Endothelial cell of umbilical vein (primary cell): Measurements from ENCODE around the gene SLC5A9. TPM values are rescaled to one million over a fixed set of nuclear protein-coding genes. Genes with fewer than 3 reads are reported as not detected.

Experiments used
- BruUV-seq: library from RNA; stranded (reverse); fragments of 400-500 nt; replicated peaks from 2 replicates; lab custom pipeline; 2021; lab: Mats Ljungman, UMichigan
- CTCF ChIA-PET: fragments of 300-600, 350-600 bp; sonication (Branson Sonifier 250); formaldehyde crosslinking; loops from one replicate; lab custom pipeline; 2021; ENCODE audit warnings: antibody characterized with exemption, inconsistent platforms; lab: Charles Lee
- POLR2A ChIA-PET: fragments of 300-600, 350-600 bp; sonication (Branson Sonifier 250); formaldehyde crosslinking; loops from one replicate; lab custom pipeline; 2021; ENCODE audit warnings: antibody characterized with exemption, inconsistent platforms; lab: Charles Lee
- DNase-seq: peaks from one replicate; pipeline ENCODE4 v3.0.0-alpha.2; 2011; ENCODE audit warnings: low read depth, low spot score
- FAIRE-seq: peaks from 2 replicates; lab custom pipeline; 2011; peaks lifted over from hg19 to GRCh38; lab: Jason Lieb, UNC
- H2AFZ ChIP-seq: 2 replicates; pipeline ENCODE4 v1.6.0; 2012; ENCODE audit warnings: low read depth, low read length, control low read depth, inconsistent platforms
- H3K27ac ChIP-seq: 2 replicates; pipeline ENCODE4 v1.5.1; 2011; ENCODE audit warnings: low read depth, mild to moderate bottlenecking, control low read depth, low read length, moderate library complexity; ENCODE audit not compliant: insufficient read depth
- H3K27me3 ChIP-seq, 2 experiments: 2 replicates each; pipeline versions ENCODE4 v1.6.0 to v1.6.1; 2011; ENCODE audit warnings: low read length in 2 of 2, mixed read lengths in 1 of 2; ENCODE audit not compliant: control insufficient read depth in 2 of 2, insufficient read depth in 2 of 2
- H3K36me3 ChIP-seq, 2 experiments: 2 replicates in 1 of 2; 3 replicates in 1 of 2; pipeline ENCODE4 v1.5.1; 2011; ENCODE audit warnings: low read length in 2 of 2, mild to moderate bottlenecking in 1 of 2, moderate library complexity in 1 of 2; ENCODE audit not compliant: control insufficient read depth in 2 of 2, insufficient read depth in 2 of 2; ENCODE audit errors: extremely low read depth in 1 of 2
- H3K4me1 ChIP-seq: 3 replicates; pipeline ENCODE4 v1.5.1; 2011; ENCODE audit warnings: mild to moderate bottlenecking, low read length; ENCODE audit not compliant: control insufficient read depth, insufficient read depth; ENCODE audit errors: extremely low read depth
- H3K4me2 ChIP-seq: 2 replicates; pipeline ENCODE4 v1.6.1; 2011; ENCODE audit warnings: low read length, control low read depth, mixed read lengths; ENCODE audit not compliant: insufficient read depth
- H3K4me3 ChIP-seq, 3 experiments: fragments of 200-600 bp in 1 of 3; sonication (generic), shearing (Covaris generic) in 1 of 3; replicated peaks in 1 of 3; 2 replicates each; pipeline ENCODE4 v1.5.1; 2011 to 2016; ENCODE audit warnings: control low read depth in 3 of 3, low read length in 3 of 3, mild to moderate bottlenecking in 2 of 3, inconsistent platforms in 1 of 3, low read depth in 1 of 3, moderate library complexity in 1 of 3; ENCODE audit not compliant: insufficient read depth in 1 of 3
- H3K79me2 ChIP-seq: 2 replicates; pipeline ENCODE4 v1.6.0; 2012; ENCODE audit warnings: low read length, inconsistent platforms; ENCODE audit not compliant: control insufficient read depth, insufficient read depth
- H3K9ac ChIP-seq: replicated peaks from 2 replicates; pipeline ENCODE3; 2011; ENCODE audit warnings: low read length, control low read depth; ENCODE audit not compliant: insufficient read depth; ENCODE audit errors: extremely low read depth
- H3K9me1 ChIP-seq: replicated peaks from 3 replicates; pipeline ENCODE4 v1.6.0; 2011; ENCODE audit warnings: mild to moderate bottlenecking, low read length; ENCODE audit not compliant: control insufficient read depth, insufficient read depth; ENCODE audit errors: extremely low read depth
- H3K9me3 ChIP-seq: replicated peaks from 2 replicates; pipeline ENCODE4 v1.5.1; 2012; ENCODE audit warnings: low read length, inconsistent platforms; ENCODE audit not compliant: control insufficient read depth, insufficient read depth
- H4K20me1 ChIP-seq: replicated peaks from 2 replicates; pipeline ENCODE3; 2011; ENCODE audit warnings: mild to moderate bottlenecking, low read length; ENCODE audit not compliant: control insufficient read depth, insufficient read depth; ENCODE audit errors: extremely low read depth
- CTCF ChIP-seq, 2 donors: IDR thresholded peaks; 1 replicate in 1 of 2; 2 replicates in 1 of 2; pipeline ENCODE4 v1.5.1; 2011; ENCODE audit warnings: low read length in 2 of 2, mild to moderate bottlenecking in 2 of 2, moderate library complexity in 2 of 2, control low read depth in 1 of 2, inconsistent platforms in 1 of 2, low read depth in 1 of 2; ENCODE audit not compliant: insufficient read depth in 1 of 2; ENCODE audit errors: extremely low read depth in 1 of 2
- EZH2 ChIP-seq: IDR thresholded peaks from 2 replicates; pipeline ENCODE4 v1.6.1; 2012; ENCODE audit warnings: borderline replicate concordance, low read depth, mild to moderate bottlenecking, moderate library complexity, low read length, inconsistent platforms; ENCODE audit not compliant: severe bottlenecking
- FOS ChIP-seq: IDR thresholded peaks from 2 replicates; pipeline ENCODE4 v1.6.1; 2011; ENCODE audit warnings: mild to moderate bottlenecking, low read length, moderate library complexity, borderline replicate concordance; ENCODE audit not compliant: insufficient read depth
- GATA2 ChIP-seq: IDR thresholded peaks from 2 replicates; pipeline ENCODE4 v1.7.0; 2011; ENCODE audit warnings: low read depth, mild to moderate bottlenecking, moderate library complexity, mixed read lengths, low read length; ENCODE audit not compliant: insufficient read length, insufficient read depth
- JUN ChIP-seq: IDR thresholded peaks from 2 replicates; pipeline ENCODE4 v1.6.1; 2011; ENCODE audit warnings: borderline replicate concordance, low read depth; ENCODE audit not compliant: insufficient read length, insufficient read depth
- MAX ChIP-seq: IDR thresholded peaks from 2 replicates; pipeline ENCODE4 v1.6.1; 2011; ENCODE audit not compliant: insufficient read depth, insufficient read length
- MYC ChIP-seq: IDR thresholded peaks from one replicate; pipeline ENCODE4 v1.6.1; 2011; ENCODE audit warnings: mild to moderate bottlenecking, low read depth, low read length
- POLR2A ChIP-seq: IDR thresholded peaks from 2 replicates; pipeline ENCODE4 v1.6.1; 2012; ENCODE audit warnings: low read depth, mild to moderate bottlenecking, control low read depth, low read length
- POLR2AphosphoS5 ChIP-seq: IDR thresholded peaks from 2 replicates; pipeline ENCODE4 v1.6.1; 2012; ENCODE audit warnings: low read depth, mild to moderate bottlenecking, control low read depth, low read length, moderate library complexity; ENCODE audit not compliant: insufficient read depth
- dilution Hi-C: fragments of 300-500 bp; cut with MboI; formaldehyde crosslinking; loops from one replicate; pipeline ENCODE4 v1.15.0; 2019; ENCODE audit warnings: low sequenced_read_pairs; ENCODE audit not compliant: extremely low pct_ligation_motif_present
- intact Hi-C: fragments of 100-400 bp; cut with micrococcal nuclease; formaldehyde crosslinking; loops from one replicate; pipeline ENCODE4 v1.10.0; 2022
- polyA plus RNA-seq, 4 experiments: library from polyadenylated mRNA; depleted of rRNA in 3 of 4; stranded (reverse) in 3 of 4; unstranded in 1 of 4; fragments of >200 nt; gene quantifications; 2 replicates each; pipeline versions ENCODE4 v1.2.1 to v1.2.3, GENCODE V29; 2011 to 2012; ENCODE audit warnings: missing spikeins in 1 of 4
- total RNA-seq: library from RNA; stranded (reverse); gene quantifications from 2 replicates; pipeline ENCODE4 v1.2.3, GENCODE V29; 2021

Gene SLC5A9
- total and polyA plus RNA-seq, 2 donors (not counting 3 experiments of a cell fraction or from before 2014, with no cell fraction given), result not detected

GRCh38 chr1:48194801-48195200 lies 27.7 kb upstream of the SLC5A9 start:
- Histone ChIP-seq H3K4me2 (no peak overlapping the region), H3K27ac (no peak overlapping the region), H3K9me1 (no peaks in the 10 kb centered on the region), H3K9me3 (no peaks in the 10 kb centered on the region), H3K4me1 (no peaks in the 10 kb centered on the region), H3K4me3 (no peak overlapping the region), H3K27me3 (no peaks in the 10 kb centered on the region), H3K36me3 (no peaks in the 10 kb centered on the region), H3K79me2 (no peaks in the 10 kb centered on the region), H4K20me1 (no peaks in the 10 kb centered on the region), H2AFZ (no peak overlapping the region), H3K9ac (no peak overlapping the region)
- FAIRE-seq (no peak), DNase-seq (no peak)
- TF ChIP-seq POLR2AphosphoS5, result no peak
- no peak for TF ChIP-seq GATA2
- no peak for TF ChIP-seq POLR2A
- TF ChIP-seq MYC, result no peak
- no peak for TF ChIP-seq EZH2
- intact Hi-C loops (no loop called here), dilution Hi-C loops (no loop called here)
- ChIA-PET POLR2A (no interaction called here), CTCF (interaction anchor here (1.6 to 1.7 kb wide), 2 partner anchors 9 to 85 kb away, joined by 5 to 9 read pairs; no protein-coding TSS in a partner anchor)
- no TSS peak for BruUV-seq

- Histone ChIP-seq H4K20me1 (no peaks in the 10 kb centered on the region), H3K36me3 (no peaks in the 10 kb centered on the region), H2AFZ (no peak overlapping the region), H3K27me3 (no peaks in the 10 kb centered on the region), H3K79me2 (no peaks in the 10 kb centered on the region), H3K9me1 (no peaks in the 10 kb centered on the region), H3K4me3 (no peak overlapping the region), H3K9ac (no peak overlapping the region), H3K4me2 (no peak overlapping the region), H3K9me3 (no peaks in the 10 kb centered on the region), H3K4me1 (no peaks in the 10 kb centered on the region), H3K27ac (no peak overlapping the region)
- intact Hi-C loops, result no loop called here
- FAIRE-seq (no peak), DNase-seq (no peak)
- no TSS peak for BruUV-seq
- TF ChIP-seq CTCF (IDR thresholded peaks at IDR 0.05; ENCODE audit: extremely low read depth in 1 of 2, insufficient read depth in 1 of 2, low read depth in 1 of 2, low read length in 2 of 2), result no peak
- TF ChIP-seq JUN, result no peak
- no peak for TF ChIP-seq MAX
- TF ChIP-seq POLR2AphosphoS5, result no peak
- TF ChIP-seq POLR2A, result no peak
- TF ChIP-seq MYC, result no peak
- TF ChIP-seq GATA2, result no peak
- no peak for TF ChIP-seq EZH2
- no peak for TF ChIP-seq FOS
- CTCF ChIA-PET, result interaction anchor here (1.1 kb wide), 1 partner anchor 10 kb away, joined by 3 read pairs; no protein-coding TSS in a partner anchor
- dilution Hi-C loops, result no loop called here
- POLR2A ChIA-PET, result no interaction called here
Measured at GRCh38 chr1:48196237-48196636, 26.3 kb upstream of the SLC5A9 start.
